ENCODE measurements around the gene TCP10L.

GRCh38 chr21:32572574-32573420 lies 12.5 kb downstream of the TCP10L start:
- TF ChIP-seq CTCF (IDR thresholded peaks at IDR 0.05) (no peak), POLR2A (IDR thresholded peaks at IDR 0.05) (no peak), EP300 (IDR thresholded peaks at IDR 0.05) (no peak)
